GM13977 (cell line): ENCODE results near the gene TMEM165.
"Not testable (repeated sequence)": the region's sequence is repeated elsewhere in the genome, so short reads cannot be mapped to it uniquely, and the experiment has no call there.

Experiments used
- DNase-seq: peaks from one replicate; pipeline ENCODE4 v3.0.0; 2012; ENCODE audit warnings: low spot score
- CTCF ChIP-seq: IDR thresholded peaks from 2 replicates; pipeline ENCODE4 v1.5.1; 2012; ENCODE audit warnings: mild to moderate bottlenecking, control low read depth; ENCODE audit not compliant: insufficient read depth; ENCODE audit errors: extremely low read depth, missing control alignments
- in situ Hi-C: fragments of 300-500 bp; cut with MboI; formaldehyde crosslinking; loops from one replicate; pipeline ENCODE4 v1.12.0; 2022; ENCODE audit warnings: low sequenced_read_pairs, low pct_unique_long_range_greater_than_20kb, mixed read lengths, inconsistent platforms; ENCODE audit not compliant: unreplicated experiment

Gene TMEM165

GRCh38 chr4:55351824-55352223 lies 43.9 kb upstream of the TMEM165 start:
- DNase-seq: no peak
- in situ Hi-C loops: no loop called here
- no peak for TF ChIP-seq CTCF

GRCh38 chr4:55352726-55353125 lies 43.0 kb upstream of the TMEM165 start:
- in situ Hi-C loops: no loop called here
- TF ChIP-seq CTCF: no peak
- DNase-seq: no peak

GRCh38 chr4:55353228-55353747 lies 42.5 kb upstream of the TMEM165 start:
- in situ Hi-C loops, DNase-seq: not testable (repeated sequence)

- DNase-seq: no peak
- no peak for TF ChIP-seq CTCF
- in situ Hi-C loops: no loop called here
Observed at GRCh38 chr4:55354648-55355047, 41.1 kb upstream of the TMEM165 start.

GRCh38 chr4:55355555-55355954 lies 40.2 kb upstream of the TMEM165 start:
- in situ Hi-C loops: no loop called here
- TF ChIP-seq CTCF: no peak
- no peak for DNase-seq

GRCh38 chr4:55356991-55357461 lies 38.7 kb upstream of the TMEM165 start:
- TF ChIP-seq CTCF: no peak
- in situ Hi-C loops: no loop called here
- no peak for DNase-seq

GRCh38 chr4:55358246-55358645 lies 37.5 kb upstream of the TMEM165 start:
- TF ChIP-seq CTCF: no peak
- DNase-seq: no peak
- in situ Hi-C loops: no loop called here
